Activated CD8-positive, alpha-beta memory T cell treated with anti-CD3 and anti-CD28 coated beads, Interleukin-2, amount 50 U/mL, for 4 hours (primary cell): ENCODE results near the gene TSPAN32.
"Not testable (repeated sequence)": the region's sequence is repeated elsewhere in the genome, so short reads cannot be mapped to it uniquely, and the experiment has no call there.

Experiments
- DNase-seq: peaks from one replicate; pipeline ENCODE4 v3.0.0-alpha.2; 2020

Gene TSPAN32

DNA sequence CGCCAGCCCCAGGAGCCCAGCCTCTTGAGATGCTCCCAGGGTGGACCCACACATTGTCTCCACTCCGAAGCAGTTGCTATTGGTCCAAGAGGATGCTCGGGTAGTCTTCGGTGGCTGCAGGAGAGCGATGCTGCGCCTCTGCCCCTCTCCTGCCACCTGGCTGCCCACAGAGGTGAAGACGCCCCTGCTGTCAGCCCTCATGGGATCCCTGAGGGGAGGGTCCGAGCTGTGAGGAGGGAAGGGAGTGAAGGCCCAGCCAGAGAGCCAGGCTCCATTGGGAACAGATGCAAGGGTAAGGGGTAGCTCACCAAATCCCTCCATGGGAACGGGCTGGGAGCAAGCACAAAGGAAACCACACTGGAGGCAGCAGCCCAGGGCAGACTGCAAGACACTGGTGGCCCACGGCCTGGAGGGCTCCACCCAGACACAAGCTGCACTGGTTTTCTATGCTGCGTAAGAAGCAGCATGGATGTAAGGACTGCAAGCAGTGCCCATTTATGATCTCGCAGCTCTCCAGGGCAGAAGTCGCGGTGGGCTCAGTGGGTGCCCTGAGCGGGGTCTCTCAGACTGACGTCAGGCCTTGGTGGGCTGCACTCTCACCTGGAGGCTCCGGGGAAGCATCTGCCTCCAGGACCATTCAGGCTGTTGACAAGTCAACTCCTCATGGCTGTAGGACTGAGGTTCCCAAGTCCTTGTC is 15.7 kb downstream of the TSPAN32 start:
- DNase-seq, result no peak

DNA sequence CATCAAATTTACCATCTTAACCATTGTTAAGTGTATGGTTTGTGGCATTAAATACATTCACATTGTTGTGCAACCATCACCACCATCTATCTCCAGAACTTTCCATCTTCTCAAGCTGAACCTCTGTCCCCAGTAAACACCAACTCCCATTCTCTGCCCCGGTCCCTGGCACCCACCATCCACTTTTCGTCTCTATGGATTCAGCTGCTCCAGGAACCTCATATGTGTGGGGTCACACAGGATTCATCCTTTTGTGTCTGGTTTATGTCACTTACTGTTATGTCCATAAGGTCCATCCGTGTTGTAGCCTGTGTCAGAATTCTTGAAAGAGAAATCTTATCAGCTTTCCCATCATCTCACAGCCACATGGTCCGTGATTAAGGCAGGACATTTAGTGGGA is 16.3 kb downstream of the TSPAN32 start:
- DNase-seq, result no peak

- DNase-seq, result no peak
These were observed 16.9 kb downstream of the TSPAN32 start for GRCh38 chr11:2318707-2319106.

- no peak for DNase-seq
These were observed 18.1 kb downstream of the TSPAN32 start for GRCh38 chr11:2319791-2320472.

DNA sequence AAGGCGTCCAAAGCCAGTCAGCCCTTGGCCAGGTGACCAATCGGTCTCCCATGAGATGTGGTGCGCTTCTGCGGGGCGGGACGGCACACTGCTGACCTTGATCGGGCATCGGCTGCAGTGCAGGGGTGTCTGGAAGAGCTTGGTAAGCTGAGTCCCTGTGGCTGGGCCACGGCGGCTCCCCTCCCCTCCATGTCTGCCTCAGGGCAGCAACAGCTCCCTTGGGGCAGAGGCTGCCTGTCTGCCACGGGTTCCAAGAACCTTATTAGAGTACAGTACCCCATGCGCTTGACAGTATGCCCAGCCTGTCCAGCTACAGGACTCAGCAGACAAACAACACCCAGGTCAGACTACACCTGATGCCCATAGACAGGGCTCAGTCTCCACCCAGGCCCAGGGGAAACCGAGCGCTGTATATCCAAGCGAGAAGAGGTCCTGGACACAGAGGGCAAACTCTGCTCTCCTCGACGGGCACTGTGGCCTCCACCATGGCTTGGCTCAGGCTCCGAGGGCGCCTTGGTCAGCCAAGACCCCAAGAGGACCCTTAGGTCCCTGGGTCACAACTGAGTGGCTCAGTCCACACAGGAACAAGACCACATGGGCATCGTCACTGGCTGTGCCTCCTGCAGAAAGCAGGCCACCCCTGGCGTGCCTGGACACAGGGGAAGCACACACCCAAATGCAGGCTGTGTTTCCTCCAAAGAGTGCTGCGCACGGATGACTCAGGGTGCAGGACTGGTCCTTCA is 18.9 kb downstream of the TSPAN32 start:
- no peak for DNase-seq

GRCh38 chr11:2321311-2321683 is 19.5 kb downstream of the TSPAN32 start:
- DNase-seq, result no peak

- no peak for DNase-seq
These were observed 23.3 kb downstream of the TSPAN32 start for GRCh38 chr11:2325123-2325522.

- no peak for DNase-seq
These were observed 23.9 kb downstream of the TSPAN32 start for GRCh38 chr11:2325719-2326118.

DNA sequence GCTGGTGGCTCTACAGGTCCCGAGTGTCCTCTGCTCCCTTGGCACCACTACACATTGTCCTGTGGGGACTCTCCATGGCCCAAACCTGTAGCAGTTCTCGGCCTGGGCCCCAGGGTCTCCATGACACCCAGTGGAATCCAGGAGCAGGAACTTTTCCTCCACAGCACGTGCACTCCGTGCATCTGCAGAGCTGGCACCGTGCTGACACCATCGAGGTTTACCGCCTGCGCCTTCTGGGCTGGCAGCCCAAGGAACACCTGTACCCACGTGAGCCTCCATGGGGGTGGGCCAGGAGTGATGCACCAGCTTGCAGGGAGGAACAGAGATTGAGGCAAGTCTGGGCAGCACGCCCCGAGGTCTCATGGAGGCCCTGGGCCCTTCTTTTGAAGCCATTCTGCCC is 25.2 kb downstream of the TSPAN32 start:
- no peak for DNase-seq

GRCh38 chr11:2328021-2328420 is 26.2 kb downstream of the TSPAN32 start:
- no peak for DNase-seq

GRCh38 chr11:2328656-2329354 is 27.0 kb downstream of the TSPAN32 start:
- DNase-seq, result no peak

DNA sequence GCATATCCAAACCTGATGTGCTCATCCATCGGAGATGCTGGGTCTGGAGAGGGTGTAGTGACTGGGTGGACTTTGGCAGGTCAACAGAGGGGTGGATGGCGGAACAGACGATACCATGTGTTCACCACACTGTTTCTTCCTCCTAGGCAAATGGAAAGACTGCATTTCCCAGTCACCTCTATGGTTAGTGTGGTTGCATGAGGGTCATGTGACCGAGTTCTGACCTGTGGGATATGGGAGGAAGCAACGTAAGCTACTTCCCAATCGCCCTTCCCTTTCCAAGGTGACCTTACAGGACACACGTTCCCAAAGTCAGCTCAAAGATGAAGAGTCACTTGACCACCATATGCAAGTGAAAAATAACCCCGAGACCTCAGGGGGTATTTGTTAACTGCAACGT is 27.7 kb downstream of the TSPAN32 start:
- DNase-seq, result no peak

DNA sequence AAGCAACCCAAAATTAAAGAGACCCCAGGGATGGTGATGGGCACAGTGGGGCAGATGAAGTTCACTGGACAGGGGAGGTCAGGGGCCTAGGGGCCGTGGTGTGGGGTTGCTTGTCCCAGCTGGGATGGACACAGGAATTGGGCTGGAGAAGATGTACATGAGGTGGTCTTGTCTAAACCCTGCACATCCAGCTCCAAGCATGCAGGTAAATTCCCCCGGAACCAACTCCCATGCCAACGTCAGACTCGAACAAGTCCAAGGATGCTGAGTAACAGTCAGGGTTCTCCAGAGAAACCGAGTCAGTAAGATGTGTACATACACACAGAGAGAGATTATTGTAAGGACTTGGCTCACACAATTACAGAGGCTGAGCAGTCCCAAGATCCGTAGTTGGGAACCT is 28.9 kb downstream of the TSPAN32 start:
- DNase-seq, result no peak

- DNase-seq, result no peak
These were observed 29.6 kb downstream of the TSPAN32 start for GRCh38 chr11:2331404-2331803.

DNA sequence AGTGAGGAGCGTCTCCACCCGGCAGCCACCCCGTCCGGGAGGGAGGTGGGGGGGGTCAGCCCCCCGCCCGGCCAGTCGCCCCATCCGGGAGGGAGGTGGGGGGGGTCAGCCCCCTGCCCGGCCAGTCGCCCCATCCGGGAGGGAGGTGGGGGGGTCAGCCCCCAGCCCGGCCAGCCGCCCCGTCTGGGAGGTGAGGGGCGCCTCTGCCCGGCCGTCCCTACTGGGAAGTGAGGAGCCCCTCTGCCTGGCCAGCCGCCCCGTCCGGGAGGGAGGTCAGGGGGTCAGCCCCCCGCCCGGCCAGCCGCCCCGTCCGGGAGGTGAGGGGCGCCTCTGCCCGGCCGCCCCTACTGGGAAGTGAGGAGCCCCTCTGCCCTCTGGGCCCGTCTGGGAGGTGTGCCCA is 30.8 kb downstream of the TSPAN32 start:
- not testable (repeated sequence) for DNase-seq

GRCh38 chr11:2333486-2334205 is 31.8 kb downstream of the TSPAN32 start:
- not testable (repeated sequence) for DNase-seq

- not testable (repeated sequence) for DNase-seq
These were observed 33.5 kb downstream of the TSPAN32 start for GRCh38 chr11:2335286-2335685.

DNA sequence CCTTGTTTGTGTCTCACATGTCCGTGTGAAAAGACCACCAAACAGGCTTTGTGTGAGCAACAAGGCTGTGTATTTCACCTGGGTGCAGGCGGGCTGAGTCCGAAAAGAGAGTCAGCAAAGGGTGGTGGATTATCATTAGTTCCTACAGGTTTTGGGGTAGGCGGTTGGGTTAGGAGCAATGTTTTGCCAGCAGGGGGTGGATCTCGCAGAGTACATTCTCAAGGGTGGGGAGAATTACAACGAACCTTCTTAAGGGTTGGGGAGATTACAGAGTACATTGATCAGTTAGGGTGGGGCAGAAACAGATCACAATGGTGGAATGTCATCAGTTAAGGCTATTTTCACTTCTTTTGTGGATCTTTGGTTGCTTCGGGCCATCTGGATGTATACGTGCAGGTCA is 36.9 kb downstream of the TSPAN32 start:
- DNase-seq, result not testable (repeated sequence)

GRCh38 chr11:2342557-2342956 is 40.7 kb downstream of the TSPAN32 start:
- no peak for DNase-seq

DNA sequence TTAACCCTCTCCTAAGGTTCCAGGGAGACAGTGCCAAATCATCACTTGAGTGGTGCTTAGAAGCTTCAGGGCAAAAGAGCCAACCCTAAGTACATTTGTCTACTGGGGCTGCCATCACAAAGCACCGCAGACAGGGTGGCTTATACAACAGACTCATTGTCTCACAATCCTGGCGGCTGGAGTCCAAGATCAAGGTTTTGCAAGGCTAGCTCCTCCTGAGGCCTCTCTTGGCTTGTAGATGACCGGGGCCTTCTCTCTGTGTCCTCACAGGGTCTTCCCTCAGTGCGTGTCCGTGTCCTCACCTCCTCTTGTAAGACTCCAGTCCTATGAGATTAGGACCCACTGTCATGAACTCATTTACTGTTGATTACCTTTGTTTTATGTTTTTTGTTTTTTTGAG is 41.2 kb downstream of the TSPAN32 start:
- DNase-seq, result no peak

GRCh38 chr11:2343502-2343901 is 41.7 kb downstream of the TSPAN32 start:
- DNase-seq, result no peak

GRCh38 chr11:2345050-2345449 is 43.2 kb downstream of the TSPAN32 start:
- no peak for DNase-seq

- no peak for DNase-seq
These were observed 44.2 kb downstream of the TSPAN32 start for GRCh38 chr11:2346014-2346413.
